Fibroblast of mammary gland (primary cell): ENCODE results near the gene CDCA7L.

Source experiments
- DNase-seq: peaks from one replicate; pipeline ENCODE4 v3.0.0-alpha.2; 2010; ENCODE audit warnings: low read depth
- H3K4me3 ChIP-seq: 2 replicates; pipeline ENCODE4 v1.5.1; 2011; ENCODE audit warnings: low read depth, mild to moderate bottlenecking, low read length, moderate library complexity; ENCODE audit not compliant: control insufficient read depth
- TF ChIP-seq, protein P1 (sequence below): conservative IDR thresholded peaks from 2 replicates; pipeline ENCODE4 v1.5.1; 2011; ENCODE audit warnings: low read depth, low read length, inconsistent platforms; ENCODE audit not compliant: control insufficient read depth, insufficient read depth

The CDCA7L gene

GRCh38 chr7:21971780-21972396, 26.2 kb upstream of the CDCA7L start:
- TF ChIP-seq, protein P1, sequence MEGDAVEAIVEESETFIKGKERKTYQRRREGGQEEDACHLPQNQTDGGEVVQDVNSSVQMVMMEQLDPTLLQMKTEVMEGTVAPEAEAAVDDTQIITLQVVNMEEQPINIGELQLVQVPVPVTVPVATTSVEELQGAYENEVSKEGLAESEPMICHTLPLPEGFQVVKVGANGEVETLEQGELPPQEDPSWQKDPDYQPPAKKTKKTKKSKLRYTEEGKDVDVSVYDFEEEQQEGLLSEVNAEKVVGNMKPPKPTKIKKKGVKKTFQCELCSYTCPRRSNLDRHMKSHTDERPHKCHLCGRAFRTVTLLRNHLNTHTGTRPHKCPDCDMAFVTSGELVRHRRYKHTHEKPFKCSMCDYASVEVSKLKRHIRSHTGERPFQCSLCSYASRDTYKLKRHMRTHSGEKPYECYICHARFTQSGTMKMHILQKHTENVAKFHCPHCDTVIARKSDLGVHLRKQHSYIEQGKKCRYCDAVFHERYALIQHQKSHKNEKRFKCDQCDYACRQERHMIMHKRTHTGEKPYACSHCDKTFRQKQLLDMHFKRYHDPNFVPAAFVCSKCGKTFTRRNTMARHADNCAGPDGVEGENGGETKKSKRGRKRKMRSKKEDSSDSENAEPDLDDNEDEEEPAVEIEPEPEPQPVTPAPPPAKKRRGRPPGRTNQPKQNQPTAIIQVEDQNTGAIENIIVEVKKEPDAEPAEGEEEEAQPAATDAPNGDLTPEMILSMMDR: no peak

GRCh38 chr7:21969822-21970221, 24.1 kb upstream of the CDCA7L start:
- DNase-seq: no peak
- TF ChIP-seq, protein P1: no peak
- H3K4me3 ChIP-seq: no peak overlapping the region

More at GRCh38 chr7:21971780-21972396, 26.2 kb upstream of the CDCA7L start:
- no peak overlapping the region for H3K4me3 ChIP-seq
- DNase-seq: no peak

- H3K4me3 ChIP-seq: no peak overlapping the region
- TF ChIP-seq, protein P1: no peak
- DNase-seq: no peak
These were observed 21.9 kb upstream of the CDCA7L start for GRCh38 chr7:21967598-21968003.

- H3K4me3 ChIP-seq: no peak overlapping the region
- TF ChIP-seq, protein P1: no peak
- no peak for DNase-seq
These were observed 20.6 kb upstream of the CDCA7L start for GRCh38 chr7:21966271-21966670.

DNA sequence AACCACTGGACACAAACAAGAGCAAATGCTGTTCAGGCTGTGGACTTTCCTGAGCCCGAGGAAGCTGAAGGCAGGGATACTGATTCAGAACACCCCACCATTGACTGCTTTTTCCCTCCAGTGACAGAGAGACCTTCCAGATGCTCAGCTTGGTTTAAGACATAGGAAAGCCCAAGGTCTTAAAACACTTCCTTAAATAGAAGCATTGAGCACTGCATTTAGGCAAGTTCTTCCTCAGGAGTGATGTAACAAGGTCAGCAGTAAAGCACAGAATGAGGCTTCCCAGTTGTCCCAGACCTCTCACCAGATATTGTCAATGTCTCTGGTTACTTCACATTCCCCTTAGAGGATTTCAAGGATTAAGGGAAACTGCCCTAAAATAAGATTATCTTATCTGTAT, 19.6 kb upstream of the CDCA7L start:
- DNase-seq: no peak
- no peak overlapping the region for H3K4me3 ChIP-seq
- TF ChIP-seq, protein P1: no peak

- DNase-seq: no peak
- TF ChIP-seq, protein P1: no peak
- no peak overlapping the region for H3K4me3 ChIP-seq
These were observed 17.0 kb upstream of the CDCA7L start for GRCh38 chr7:21962677-21963076.

DNA sequence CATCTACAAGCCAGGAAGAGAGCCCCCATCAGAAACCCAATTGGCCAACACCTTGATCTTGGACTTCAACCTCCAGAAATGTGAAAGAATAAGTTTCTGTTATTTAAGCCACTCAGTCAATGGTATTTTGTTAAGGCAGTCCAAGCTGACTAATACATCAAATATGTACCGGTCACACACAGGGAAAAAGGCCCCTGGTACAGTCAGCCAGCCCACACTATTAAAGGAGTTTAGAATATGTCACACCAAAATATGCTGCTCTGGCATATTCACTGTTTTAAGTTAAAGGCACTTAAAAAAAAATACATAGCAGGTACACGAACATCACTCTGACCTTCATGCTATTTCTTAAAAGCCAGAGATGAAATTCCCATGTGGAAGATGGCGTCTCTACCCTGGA, 15.2 kb upstream of the CDCA7L start:
- DNase-seq: peak; percentile 68
- TF ChIP-seq, protein P1: no peak
- H3K4me3 ChIP-seq: no peak overlapping the region
